Measurements from ENCODE around the gene HSPBP1.

- TF ChIP-seq, protein P1, sequence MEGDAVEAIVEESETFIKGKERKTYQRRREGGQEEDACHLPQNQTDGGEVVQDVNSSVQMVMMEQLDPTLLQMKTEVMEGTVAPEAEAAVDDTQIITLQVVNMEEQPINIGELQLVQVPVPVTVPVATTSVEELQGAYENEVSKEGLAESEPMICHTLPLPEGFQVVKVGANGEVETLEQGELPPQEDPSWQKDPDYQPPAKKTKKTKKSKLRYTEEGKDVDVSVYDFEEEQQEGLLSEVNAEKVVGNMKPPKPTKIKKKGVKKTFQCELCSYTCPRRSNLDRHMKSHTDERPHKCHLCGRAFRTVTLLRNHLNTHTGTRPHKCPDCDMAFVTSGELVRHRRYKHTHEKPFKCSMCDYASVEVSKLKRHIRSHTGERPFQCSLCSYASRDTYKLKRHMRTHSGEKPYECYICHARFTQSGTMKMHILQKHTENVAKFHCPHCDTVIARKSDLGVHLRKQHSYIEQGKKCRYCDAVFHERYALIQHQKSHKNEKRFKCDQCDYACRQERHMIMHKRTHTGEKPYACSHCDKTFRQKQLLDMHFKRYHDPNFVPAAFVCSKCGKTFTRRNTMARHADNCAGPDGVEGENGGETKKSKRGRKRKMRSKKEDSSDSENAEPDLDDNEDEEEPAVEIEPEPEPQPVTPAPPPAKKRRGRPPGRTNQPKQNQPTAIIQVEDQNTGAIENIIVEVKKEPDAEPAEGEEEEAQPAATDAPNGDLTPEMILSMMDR (IDR thresholded peaks at IDR 0.05), result no peak
- TF ChIP-seq POLR2AphosphoS5 (IDR thresholded peaks at IDR 0.05) (no peak), EP300 (IDR thresholded peaks at IDR 0.05) (no peak), POLR2A (IDR thresholded peaks at IDR 0.05) (no peak)
Measured at GRCh38 chr19:55306712-55307111, 26.8 kb upstream of the HSPBP1 start.
